Measurements from ENCODE around the gene IFNLR1.

Gene IFNLR1

DNA sequence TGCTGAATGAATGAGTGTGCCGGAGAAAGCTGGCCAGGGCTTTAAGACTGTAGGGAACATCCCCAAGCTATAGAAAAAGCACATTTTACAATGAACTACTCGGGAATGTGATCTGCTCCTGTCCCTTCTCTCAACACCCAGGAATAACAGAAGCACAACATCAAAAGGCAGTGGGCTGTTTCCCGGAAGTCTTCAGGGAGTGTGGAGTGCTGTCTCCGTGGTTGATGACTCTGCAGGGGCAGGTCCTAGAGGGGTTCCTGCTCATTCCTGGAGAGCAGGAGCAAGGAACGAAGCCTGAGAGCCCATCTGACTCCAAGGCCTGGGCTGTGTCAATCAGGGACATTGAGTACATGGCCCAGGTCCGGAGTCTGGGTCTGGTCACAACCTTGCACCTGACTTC is 39.3 kb downstream of the IFNLR1 start:
- DNase-seq (ENCODE audit: low spot score), result no peak

DNA sequence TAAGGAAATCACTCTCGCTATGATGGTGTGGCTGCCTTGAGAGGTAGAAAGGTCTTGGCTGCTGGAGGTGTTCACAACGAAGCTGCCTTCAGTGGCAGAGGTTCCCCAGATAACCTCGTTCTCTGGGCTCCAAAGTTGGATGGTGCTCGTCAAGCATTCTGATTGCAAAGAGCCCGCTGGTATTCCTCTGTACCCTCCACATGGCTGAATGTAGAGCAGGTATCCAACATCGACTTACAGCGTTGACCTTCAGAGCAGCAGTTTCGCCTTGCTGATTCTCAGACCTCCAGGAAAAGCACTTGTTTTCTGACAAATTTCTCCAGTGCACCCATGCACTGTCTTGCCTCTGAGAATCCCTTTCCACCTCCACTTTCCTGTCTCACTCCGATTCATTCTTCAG is 39.9 kb downstream of the IFNLR1 start:
- DNase-seq (ENCODE audit: low spot score), result no peak

DNA sequence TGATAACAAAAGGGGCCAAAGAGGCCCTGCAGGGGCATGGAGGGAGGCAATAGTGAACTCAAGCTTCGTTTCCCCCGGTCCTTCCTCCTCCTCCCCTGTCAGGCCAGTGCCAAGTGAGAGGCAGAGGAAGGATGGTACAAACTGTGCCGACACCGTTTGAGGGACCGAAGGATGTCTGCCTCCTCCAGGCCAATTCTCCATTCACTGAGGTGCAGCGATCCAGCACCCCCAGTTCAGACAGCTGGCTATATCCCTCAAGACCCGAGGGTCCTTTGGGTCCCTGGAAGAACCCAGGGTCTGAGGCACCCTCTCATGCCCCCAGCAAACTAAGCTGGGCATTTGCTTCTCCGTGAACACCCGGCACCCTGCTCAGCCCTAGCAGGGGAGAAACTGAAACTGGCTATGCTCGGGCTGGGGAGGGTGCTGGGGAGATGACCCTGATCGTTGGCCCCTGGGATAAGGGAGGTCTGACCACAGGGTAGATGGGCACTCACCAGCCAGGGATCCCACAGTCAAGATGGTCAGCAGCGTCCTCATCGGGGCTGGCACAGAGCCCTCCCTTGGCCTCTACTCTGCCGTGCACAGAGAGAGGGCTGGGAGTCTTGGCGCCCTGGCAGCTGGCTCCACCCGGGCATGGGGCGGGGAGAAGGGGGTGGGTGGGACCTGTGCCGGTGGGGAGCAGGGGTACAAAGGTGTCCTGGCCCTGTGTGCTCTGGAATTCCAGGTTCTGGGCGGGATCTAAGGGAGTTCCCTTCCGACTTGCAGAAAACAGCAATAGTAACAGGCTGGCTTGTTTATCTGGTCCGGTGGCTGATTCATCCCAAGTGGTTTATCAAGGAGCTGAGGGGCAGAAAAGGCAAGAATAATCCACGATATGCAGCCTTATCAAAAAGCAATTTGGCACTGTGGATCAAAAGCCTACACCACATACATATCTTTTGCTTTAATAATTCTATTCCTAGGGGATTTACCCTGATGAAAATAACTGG is 44.2 kb downstream of the IFNLR1 start, which contains the start of gene IL22RA1:
Gene IL22RA1 (minus strand): TSS at position 595 of the 989 bp plus-strand sequence. CDS start 58 bp downstream, at position 537.
- peak; percentile 47 for DNase-seq (ENCODE audit: low spot score)

DNA sequence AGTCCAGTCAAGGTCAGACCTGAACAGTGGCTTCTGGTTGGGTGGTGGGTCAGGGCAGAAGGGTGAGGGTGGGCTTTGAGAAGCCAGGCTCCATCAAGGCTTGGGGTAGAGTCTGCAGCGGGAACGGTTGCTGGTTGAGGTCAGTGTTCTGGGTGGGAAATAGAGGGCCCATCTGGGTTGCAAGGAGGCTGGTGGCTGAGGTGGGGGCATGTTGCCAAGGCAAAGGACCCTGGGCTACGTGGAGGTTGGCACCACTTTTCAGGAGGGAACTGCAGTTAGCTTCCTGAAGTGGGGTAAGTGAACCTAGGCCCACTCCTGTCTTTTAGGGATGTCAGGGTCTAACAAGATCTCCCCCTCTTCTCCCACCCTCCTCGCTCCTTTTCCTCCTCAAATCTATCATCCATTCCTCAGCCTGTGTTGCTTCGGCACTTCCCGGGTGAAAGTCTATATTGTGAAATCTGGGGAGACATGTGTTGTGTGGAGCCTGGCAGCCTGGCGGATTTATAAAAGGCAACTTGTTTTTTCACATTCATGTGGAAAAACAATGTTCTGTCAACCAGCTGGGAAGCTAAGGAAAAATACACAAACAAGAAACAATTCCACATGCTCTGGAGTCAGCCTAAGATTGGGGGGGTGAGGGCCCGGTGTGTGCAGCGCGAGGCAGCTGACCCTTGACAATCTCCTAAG is 45.6 kb downstream of the IFNLR1 start:
- no peak for DNase-seq (ENCODE audit: low spot score)

DNA sequence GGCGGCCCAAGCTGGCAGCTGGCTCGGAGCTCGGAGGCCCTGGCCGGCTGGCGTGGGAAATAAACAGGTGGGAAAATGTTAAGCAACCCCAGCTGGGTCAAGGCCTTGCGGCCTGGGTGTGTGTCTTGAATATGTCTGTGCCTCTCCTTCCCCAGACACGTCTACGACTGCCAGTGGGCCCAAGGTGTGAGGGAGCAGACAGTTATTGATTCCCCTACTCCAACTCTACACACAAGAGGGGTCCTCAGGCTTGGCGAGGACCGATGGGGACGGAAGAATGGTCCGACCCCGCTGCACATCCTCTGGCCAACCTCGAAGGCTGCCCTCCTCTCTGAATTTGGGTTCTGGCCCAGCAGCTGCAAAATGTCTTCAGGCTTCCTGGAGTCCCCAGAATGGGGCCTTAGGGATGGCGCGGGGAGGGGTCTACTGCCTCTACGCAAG is 46.3 kb downstream of the IFNLR1 start:
- no peak for DNase-seq (ENCODE audit: low spot score)

DNA sequence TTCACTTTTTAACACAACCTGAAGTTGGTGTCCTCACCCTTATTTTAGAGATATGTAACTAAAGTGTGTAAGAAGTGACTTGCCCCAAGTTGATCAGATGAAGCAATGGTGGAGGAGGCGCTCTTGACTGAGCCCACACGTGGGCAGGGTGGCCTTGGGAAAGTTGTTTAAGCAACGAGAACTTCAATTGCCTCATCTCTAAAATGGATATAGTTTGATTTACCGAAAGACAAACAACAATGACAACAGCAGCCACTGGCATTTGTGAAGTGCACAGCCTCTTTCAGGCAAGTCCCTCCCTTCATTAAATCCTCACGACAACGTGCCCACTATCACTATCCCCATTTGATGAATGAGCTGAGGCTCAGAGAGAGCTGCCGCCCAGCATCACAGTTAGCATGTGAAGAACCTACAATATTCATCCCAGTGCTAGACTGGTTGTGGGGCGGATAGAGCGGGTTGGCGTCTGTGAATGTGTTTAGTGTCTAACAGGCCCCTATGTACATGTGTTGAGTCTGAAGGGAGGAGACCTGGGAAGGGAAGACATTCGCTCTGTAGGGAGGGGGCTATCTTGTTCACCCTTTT is 47.2 kb downstream of the IFNLR1 start:
- no peak for DNase-seq (ENCODE audit: low spot score)

DNA sequence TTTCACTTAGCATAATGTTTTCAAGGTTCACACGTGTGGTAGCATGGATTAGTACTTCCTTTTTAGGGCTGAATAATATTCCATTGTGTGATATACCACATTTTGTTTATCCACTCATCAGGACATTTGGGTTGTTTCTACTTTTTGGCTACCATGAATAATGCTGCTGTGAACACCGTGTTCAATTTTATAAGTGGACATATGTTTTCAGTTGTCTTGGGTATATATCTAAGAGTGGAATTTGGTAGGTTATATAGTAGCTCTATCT is 47.9 kb downstream of the IFNLR1 start:
- no peak for DNase-seq (ENCODE audit: low spot score)

DNA sequence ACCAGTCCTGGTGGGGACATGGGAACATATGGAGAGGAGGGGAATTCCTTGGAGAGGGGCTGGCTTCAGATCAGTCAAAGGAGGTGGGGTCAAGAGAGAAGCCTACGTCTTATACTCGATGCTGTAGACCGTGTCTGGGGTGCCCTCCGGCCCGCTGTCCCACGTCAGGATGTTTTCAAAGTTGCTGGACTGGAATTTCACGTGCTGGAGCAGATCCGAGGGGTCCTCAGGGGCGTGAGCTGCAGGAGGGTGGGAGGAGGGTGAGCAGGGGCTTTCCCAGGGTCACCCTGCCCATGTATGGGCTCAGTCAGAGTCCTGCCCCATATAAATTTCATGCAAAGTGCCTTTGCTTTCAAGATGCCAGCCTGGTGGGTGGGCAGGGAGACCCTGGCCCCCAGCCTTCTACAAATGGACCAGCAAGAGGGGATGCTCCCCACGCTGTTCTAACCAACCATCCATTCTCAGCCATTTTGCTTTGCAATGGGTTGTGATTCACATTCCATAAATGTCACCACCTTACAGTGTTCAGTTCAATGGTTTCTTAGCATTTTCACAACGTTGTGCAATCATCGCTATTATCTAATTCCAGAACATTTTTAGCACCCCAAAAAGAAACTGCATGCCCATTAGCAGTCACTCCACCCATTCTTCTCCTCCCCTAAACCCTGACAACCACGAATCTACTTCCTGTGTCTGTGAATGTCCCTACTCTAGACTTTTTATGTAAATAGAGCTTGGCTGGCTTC is 48.4 kb downstream of the IFNLR1 start:
- no peak for DNase-seq (ENCODE audit: low spot score)

DNA sequence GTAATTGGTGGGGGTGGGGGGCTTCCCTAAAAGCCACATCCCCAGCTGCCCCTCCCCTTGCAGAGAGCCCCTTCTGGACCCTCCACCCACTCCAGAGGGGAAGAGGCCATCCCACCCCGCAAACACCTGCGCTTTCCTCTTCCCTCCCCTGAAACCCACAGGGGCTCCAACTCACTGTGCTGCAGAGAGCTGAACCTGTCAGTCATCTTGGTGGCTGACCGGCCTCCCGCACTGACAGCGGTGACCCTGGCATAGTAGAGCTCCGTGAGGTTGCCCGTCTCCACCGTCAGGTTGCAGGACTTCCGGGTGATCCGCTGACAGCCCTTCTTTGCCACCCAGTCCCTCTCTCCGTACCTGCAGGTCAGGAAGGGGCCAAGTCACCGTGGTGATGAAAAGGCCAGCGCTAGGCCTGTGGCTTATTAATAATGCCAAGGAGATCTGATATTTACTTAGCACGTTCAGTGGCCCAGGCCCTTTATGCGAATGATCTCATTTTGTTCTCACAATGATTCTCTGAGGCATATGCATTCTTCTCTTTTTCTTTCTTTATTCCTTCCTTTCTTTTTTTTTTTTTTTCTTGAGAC is 50.0 kb downstream of the IFNLR1 start:
- DNase-seq (ENCODE audit: low spot score), result no peak

DNA sequence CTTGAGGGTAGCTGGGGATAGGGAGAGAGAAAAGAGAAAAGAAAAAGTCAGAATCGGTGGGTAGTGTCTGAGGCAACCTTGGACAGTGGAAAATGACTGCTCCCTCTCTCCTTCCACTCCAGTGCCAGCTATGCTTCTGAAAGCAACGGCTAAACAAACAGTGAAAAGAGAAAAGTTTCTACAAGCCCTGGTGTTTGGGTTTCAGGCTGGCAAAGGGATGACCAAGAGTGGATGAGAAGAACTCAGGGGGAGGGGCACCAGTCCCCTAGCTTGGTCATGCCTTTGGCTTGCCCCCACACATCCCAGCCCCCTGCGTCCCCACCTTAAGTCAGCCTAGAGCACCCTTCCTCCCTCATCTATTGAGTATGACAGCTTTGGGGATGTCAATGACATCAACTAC is 52.7 kb downstream of the IFNLR1 start:
- DNase-seq (ENCODE audit: low spot score), result no peak

DNA sequence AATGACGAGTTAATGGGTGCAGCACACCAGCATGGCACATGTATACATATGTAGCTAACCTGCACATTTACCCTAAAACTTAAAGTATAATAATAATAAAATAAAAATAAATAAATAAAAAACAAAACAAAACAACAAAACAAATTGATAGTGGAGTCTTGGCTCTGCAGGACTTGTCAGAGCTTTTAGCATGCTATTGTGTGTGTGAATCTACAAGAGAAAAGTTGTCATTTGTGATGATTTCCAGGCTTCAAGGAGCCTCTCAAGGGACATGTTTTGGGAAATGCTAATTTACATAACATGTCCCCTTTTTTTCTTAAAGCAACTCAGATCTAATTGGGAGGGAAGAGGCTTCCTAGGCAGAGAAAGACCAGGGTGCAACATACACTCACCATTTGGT is 53.3 kb downstream of the IFNLR1 start:
- no peak for DNase-seq (ENCODE audit: low spot score)

DNA sequence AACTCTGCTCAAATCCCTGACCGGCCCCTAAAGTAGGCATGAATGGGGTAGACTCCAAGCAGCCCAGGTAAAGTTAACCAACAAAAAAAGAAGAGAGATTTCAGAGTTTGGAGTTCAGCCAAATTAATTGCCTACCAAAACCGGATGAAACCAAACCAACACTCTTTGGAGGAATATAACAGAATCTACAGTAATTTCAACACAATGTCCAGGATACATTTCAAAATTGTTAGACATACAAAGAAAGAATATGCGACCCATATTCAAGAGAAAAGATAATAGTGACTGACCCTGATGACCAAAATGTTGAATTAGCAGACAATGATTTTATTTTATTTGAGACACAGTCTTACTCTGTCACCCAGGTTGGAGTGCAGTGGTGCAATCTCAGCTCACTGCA is 56.7 kb downstream of the IFNLR1 start:
- DNase-seq (ENCODE audit: low spot score), result no peak

DNA sequence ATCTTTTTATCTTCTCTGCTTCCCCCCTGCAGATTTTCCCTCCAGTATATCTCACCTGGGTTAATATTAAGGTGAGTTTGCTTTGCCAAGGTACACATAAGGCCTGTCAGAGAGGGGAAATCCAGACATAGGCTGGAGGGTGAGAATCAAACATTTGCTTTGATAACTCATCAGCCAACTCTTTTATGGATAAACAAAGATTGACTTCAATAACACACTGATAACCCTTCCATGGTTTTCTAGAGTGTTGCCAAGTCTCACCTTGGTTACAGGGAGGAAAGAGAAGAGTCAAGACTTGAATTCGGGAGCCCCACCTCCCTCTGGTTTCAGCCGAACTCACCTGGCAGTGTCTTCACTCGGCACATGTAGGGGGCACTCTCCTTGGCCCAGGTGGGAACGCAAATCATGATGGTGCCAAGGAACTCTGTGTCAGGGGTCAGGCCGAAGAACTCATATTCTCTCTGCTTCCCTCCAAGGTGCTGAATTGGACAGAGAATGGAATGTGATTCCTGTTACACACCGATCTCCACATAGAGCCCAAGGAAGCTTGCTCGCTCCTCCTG is 59.2 kb downstream of the IFNLR1 start:
- DNase-seq (ENCODE audit: low spot score), result no peak

DNA sequence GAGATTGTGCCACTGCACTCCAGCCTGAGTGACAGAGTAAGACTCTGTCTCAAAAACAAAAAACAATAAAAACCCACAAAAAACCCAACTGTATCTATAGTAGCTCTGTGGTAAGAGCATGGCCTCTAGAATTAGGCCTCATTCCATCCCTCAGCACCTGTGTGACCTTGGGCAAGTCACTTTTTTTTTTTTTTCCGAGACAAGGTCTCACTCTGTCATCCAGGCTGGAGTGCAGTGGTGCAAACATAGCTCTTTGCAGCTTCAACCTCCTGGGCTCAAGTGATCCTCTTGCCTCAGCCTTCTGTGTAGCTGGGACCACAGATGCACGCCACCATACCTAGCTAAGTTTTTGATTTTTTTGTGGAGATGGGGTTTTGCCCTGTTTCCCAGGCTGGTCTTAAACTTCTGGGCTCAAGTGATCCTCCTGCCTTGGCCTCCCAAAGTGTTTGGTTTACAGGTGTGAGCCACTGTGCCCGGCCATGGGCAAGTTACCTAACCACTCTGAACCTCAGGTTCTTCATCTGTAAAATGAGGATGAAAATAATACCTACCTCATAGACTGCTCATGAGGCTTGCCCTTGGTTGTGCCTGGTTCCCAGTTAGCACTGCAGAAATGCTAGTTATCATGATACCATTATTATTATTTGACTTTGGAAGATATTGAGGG is 59.8 kb downstream of the IFNLR1 start:
- no peak for DNase-seq (ENCODE audit: low spot score)

DNA sequence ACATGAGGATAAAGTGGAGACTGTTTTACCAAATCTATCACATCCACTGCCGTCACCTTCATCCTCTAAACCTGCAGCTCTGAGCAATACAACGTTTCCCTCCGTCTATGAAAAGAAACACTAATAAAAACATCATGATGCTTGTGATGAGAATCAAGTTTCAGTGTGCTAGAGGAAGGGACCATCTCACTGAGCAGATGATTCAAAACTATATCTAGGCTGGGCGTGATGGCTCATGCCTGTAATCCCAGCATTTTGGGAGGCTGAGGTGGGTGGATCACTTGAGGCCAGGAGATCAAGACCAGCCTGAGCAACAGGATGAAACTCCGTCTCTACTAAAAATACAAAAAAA is 60.4 kb downstream of the IFNLR1 start:
- no peak for DNase-seq (ENCODE audit: low spot score)

DNA sequence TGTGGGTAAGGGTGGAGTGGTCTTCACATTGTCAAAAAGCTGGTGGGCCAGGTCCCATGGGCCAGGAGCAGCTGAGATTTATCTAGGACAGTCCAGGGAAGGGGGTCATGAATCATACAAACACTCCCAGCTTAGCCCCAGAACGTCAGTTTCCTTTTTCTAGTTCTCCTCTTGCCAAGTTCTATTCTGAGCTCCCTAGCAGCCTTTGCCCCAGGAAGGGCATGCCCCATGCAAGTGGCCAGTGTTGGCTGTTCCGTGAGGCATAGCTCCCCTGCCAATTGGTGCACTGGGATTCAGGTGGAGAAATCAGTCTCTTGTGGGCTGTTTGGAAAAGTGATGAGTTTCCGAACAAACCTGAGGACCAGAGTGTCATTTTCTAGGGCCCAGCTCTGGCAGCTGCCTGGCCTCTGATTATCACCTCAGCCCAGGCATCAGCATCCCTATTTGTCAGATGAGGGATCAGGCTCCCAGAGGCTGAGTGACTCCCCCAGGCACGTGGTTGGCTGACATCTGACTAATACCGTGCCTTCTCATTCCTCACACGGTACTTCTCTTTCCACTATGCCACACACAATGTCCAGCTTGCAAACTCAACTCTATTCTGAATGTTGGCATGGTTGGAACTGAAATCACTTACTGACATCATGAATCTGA is 60.9 kb downstream of the IFNLR1 start:
- DNase-seq (ENCODE audit: low spot score), result peak; percentile 22

DNA sequence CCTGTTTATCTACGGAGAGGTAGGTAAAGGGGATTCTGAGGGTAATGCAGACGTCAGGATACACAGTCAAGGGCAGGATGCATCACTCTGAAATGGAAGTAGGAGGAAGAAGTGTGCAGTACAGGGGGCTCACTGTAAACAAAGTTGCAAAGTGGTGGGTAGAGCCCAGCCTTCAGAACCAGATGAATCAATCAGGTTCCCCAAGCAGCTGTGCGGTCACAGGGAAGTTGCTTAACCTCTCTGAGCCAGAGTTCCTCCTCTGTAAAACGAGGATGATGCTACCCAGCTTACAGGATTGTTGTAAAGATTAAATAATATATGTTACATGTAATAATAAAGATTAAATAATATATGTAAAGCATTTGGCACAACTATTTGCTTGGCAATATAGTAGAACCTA is 61.6 kb downstream of the IFNLR1 start:
- no peak for DNase-seq (ENCODE audit: low spot score)

DNA sequence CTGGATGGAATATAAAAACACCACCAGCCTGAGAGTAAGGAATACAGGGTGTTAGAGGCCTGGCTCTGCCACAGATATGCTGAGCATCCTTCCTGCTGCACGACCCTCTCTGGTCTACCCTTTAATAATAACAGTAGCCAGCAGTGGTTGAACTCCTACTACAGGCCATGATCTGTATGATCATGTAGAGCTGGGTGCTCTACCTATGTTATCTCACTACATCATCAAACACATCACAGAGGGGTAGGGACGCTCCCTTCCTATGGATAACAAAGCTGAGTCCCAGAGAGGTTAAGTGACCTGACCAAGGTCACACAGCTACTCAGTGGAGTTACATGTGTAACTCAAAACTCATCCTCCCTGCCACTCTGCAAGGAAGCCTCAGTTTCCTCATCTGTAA is 62.1 kb downstream of the IFNLR1 start:
- DNase-seq (ENCODE audit: low spot score), result no peak

DNA sequence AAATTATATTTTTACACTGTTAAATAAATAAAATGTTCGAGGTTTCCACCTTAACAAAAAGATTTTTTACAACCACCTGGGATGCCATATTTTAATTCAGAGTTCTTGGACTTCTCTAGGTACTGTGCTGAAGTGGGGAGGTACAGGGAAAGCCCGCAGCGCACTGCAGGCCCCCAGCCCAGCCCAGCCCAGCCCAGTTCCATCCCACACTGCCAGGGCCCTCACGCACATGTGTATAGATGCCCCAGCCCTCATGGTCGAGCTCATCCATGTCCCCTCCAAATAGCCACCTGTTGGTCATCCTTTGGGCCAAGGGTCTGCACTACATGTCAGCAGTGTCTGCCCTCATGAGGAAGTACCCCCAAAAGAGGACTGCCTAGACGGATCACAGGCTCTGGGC is 63.5 kb downstream of the IFNLR1 start:
- DNase-seq (ENCODE audit: low spot score), result no peak

DNA sequence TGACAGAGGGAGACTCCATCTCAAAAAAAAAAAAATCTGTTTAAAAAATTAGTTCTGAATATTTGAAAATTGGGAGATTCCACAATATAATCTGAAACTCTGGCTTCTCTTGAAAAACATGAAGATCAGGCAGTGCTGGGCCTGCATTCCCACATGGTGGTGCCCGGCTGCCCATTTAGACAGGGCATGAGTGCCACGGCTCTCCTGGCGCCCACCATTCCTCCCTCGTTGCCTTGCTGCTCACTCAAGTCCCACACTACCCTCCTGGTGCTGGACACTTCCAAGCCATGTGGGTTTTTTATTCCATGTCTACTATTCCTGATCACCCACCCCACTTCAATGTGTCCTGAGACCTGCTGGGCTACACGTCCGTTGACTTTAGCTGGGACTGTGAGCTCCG is 64.3 kb downstream of the IFNLR1 start:
- no peak for DNase-seq (ENCODE audit: low spot score)

DNA sequence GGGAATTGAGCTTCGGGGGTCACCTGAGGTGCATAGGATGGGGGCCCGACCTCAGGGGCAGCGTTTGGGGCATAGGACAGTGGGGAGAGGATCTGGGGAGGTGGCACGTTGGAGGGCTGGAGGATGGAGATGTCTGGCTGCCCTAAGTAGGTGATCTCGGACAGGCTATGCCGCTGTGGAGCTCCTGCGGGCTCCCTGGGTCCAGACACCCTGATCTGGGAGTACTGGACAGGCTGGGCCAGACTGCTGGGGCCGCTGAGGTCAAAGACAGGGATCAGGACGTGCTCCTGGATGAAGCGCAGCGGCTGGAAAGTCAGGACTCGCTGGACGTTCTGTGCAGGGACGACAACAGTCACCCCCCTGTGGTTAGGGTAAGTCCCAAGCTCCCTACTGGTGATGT is 65.7 kb downstream of the IFNLR1 start:
- DNase-seq (ENCODE audit: low spot score), result no peak
